Stimulated activated naive CD8-positive, alpha-beta T cell treated with anti-CD3 and anti-CD28 coated beads, Interleukin-15, Interleukin-2, amounts not matched to agents 100 ng/mL and 50 ng/mL, for 24 hours (primary cell): ENCODE results near the gene SPATS2.

Source experiments
- H3K27ac Mint-ChIP-seq: one replicate; pipeline ENCODE4 v1.8.0; 2021; ENCODE audit warnings: mild to moderate bottlenecking, mixed read lengths
- H3K27me3 Mint-ChIP-seq: one replicate; pipeline ENCODE4 v1.8.0; 2021; ENCODE audit warnings: mixed read lengths
- H3K36me3 Mint-ChIP-seq: one replicate; pipeline ENCODE4 v1.8.0; 2021; ENCODE audit warnings: low read depth, mixed read lengths
- H3K4me1 Mint-ChIP-seq: one replicate; pipeline ENCODE4 v1.8.0; 2021; ENCODE audit warnings: low read depth, mixed read lengths
- H3K4me3 Mint-ChIP-seq: one replicate; pipeline ENCODE4 v1.8.0; 2021; ENCODE audit warnings: mild to moderate bottlenecking, mixed read lengths
- H3K9me3 Mint-ChIP-seq: one replicate; pipeline ENCODE4 v1.8.0; 2021; ENCODE audit warnings: mixed read lengths

Gene SPATS2

GRCh38 chr12:49342066-49342913 lies 25.0 kb upstream of the SPATS2 start:
- Mint-ChIP-seq H3K36me3 (no peaks in the 10 kb centered on the region), H3K4me3 (peak overlapping the region; percentile 56), H3K27me3 (peaks cover 72% of the 10 kb centered on the region), H3K9me3 (no peaks in the 10 kb centered on the region), H3K27ac (no peak overlapping the region), H3K4me1 (peaks cover 45% of the 10 kb centered on the region)

GRCh38 chr12:49342914-49343731 lies 24.1 kb upstream of the SPATS2 start:
- no peaks in the 10 kb centered on the region for H3K9me3 Mint-ChIP-seq
- H3K4me1 Mint-ChIP-seq = peaks cover 40% of the 10 kb centered on the region
- no peaks in the 10 kb centered on the region for H3K36me3 Mint-ChIP-seq
- H3K27me3 Mint-ChIP-seq = peaks cover 69% of the 10 kb centered on the region
- H3K4me3 Mint-ChIP-seq = peak overlapping the region; percentile 59
- H3K27ac Mint-ChIP-seq = no peak overlapping the region

GRCh38 chr12:49344486-49345050 lies 22.7 kb upstream of the SPATS2 start:
- H3K27ac Mint-ChIP-seq = no peak overlapping the region
- H3K4me1 Mint-ChIP-seq = peaks cover 40% of the 10 kb centered on the region
- peaks cover 73% of the 10 kb centered on the region for H3K27me3 Mint-ChIP-seq
- no peaks in the 10 kb centered on the region for H3K36me3 Mint-ChIP-seq
- H3K4me3 Mint-ChIP-seq = no peak overlapping the region
- H3K9me3 Mint-ChIP-seq = no peaks in the 10 kb centered on the region

- Mint-ChIP-seq H3K27ac (no peak overlapping the region), H3K27me3 (peaks cover 72% of the 10 kb centered on the region), H3K36me3 (no peaks in the 10 kb centered on the region), H3K9me3 (no peaks in the 10 kb centered on the region), H3K4me1 (peaks cover 40% of the 10 kb centered on the region), H3K4me3 (peak overlapping the region; percentile 54)
Observed at GRCh38 chr12:49345051-49345824, 22.0 kb upstream of the SPATS2 start.

- H3K9me3 Mint-ChIP-seq = no peaks in the 10 kb centered on the region
- H3K4me1 Mint-ChIP-seq = peaks cover 40% of the 10 kb centered on the region
- no peaks in the 10 kb centered on the region for H3K36me3 Mint-ChIP-seq
- H3K27me3 Mint-ChIP-seq = peaks cover 71% of the 10 kb centered on the region
- H3K4me3 Mint-ChIP-seq = peak overlapping the region; percentile 54
- H3K27ac Mint-ChIP-seq = no peak overlapping the region
Observed at GRCh38 chr12:49345825-49346658, 21.2 kb upstream of the SPATS2 start.

GRCh38 chr12:49346659-49347310 lies 20.5 kb upstream of the SPATS2 start, which contains the start of gene DNAJC22:
DNAJC22 (plus strand) TSS chr12:49346888; CDS start chr12:49348873, 1,985 bp downstream.
- H3K9me3 Mint-ChIP-seq = no peaks in the 10 kb centered on the region
- no peaks in the 10 kb centered on the region for H3K36me3 Mint-ChIP-seq
- H3K4me3 Mint-ChIP-seq = peak within 1 kb of the TSS; percentile 71
- peaks cover 40% of the 10 kb centered on the region for H3K4me1 Mint-ChIP-seq
- no peak within 1 kb of the TSS for H3K27ac Mint-ChIP-seq
- peaks cover 70% of the 10 kb centered on the region for H3K27me3 Mint-ChIP-seq

- Mint-ChIP-seq H3K4me3 (peak overlapping the region; percentile 71), H3K27me3 (peaks cover 73% of the 10 kb centered on the region), H3K9me3 (no peaks in the 10 kb centered on the region), H3K27ac (no peak overlapping the region), H3K36me3 (no peaks in the 10 kb centered on the region), H3K4me1 (peaks cover 39% of the 10 kb centered on the region)
Observed at GRCh38 chr12:49347311-49348193, 19.7 kb upstream of the SPATS2 start.

- Mint-ChIP-seq H3K27me3 (peaks cover 70% of the 10 kb centered on the region), H3K36me3 (no peaks in the 10 kb centered on the region), H3K9me3 (no peaks in the 10 kb centered on the region), H3K4me1 (peaks cover 26% of the 10 kb centered on the region), H3K4me3 (no peak overlapping the region), H3K27ac (no peak overlapping the region)
Observed at GRCh38 chr12:49348781-49349180, 18.5 kb upstream of the SPATS2 start.

GRCh38 chr12:49349266-49349665 lies 18.0 kb upstream of the SPATS2 start:
- no peaks in the 10 kb centered on the region for H3K9me3 Mint-ChIP-seq
- no peak overlapping the region for H3K27ac Mint-ChIP-seq
- H3K27me3 Mint-ChIP-seq = peaks cover 66% of the 10 kb centered on the region
- peaks cover 22% of the 10 kb centered on the region for H3K4me1 Mint-ChIP-seq
- H3K4me3 Mint-ChIP-seq = no peak overlapping the region
- no peaks in the 10 kb centered on the region for H3K36me3 Mint-ChIP-seq

GRCh38 chr12:49352351-49352750 lies 14.9 kb upstream of the SPATS2 start:
- Mint-ChIP-seq H3K4me3 (no peak overlapping the region), H3K27me3 (peaks cover 54% of the 10 kb centered on the region), H3K36me3 (no peaks in the 10 kb centered on the region), H3K9me3 (no peaks in the 10 kb centered on the region), H3K27ac (no peak overlapping the region), H3K4me1 (peaks cover 2% of the 10 kb centered on the region)

- no peak overlapping the region for H3K27ac Mint-ChIP-seq
- no peak overlapping the region for H3K4me3 Mint-ChIP-seq
- peaks cover 41% of the 10 kb centered on the region for H3K27me3 Mint-ChIP-seq
- no peaks in the 10 kb centered on the region for H3K9me3 Mint-ChIP-seq
- H3K36me3 Mint-ChIP-seq = no peaks in the 10 kb centered on the region
- H3K4me1 Mint-ChIP-seq = peaks cover 5% of the 10 kb centered on the region
Observed at GRCh38 chr12:49355913-49356312, 11.3 kb upstream of the SPATS2 start.

- no peaks in the 10 kb centered on the region for H3K9me3 Mint-ChIP-seq
- H3K4me3 Mint-ChIP-seq = no peak overlapping the region
- H3K27me3 Mint-ChIP-seq = peaks cover 37% of the 10 kb centered on the region
- no peaks in the 10 kb centered on the region for H3K36me3 Mint-ChIP-seq
- no peak overlapping the region for H3K27ac Mint-ChIP-seq
- peaks cover 5% of the 10 kb centered on the region for H3K4me1 Mint-ChIP-seq
Observed at GRCh38 chr12:49357103-49357678, 10.1 kb upstream of the SPATS2 start.
